Tibial artery (tissue), 4 donors: ENCODE results near the gene AVL9.
A peak's percentile ranks its signal among the peaks of the same experiment; 100 is the strongest.

Source experiments
- DNase-seq, 2 donors: peaks; one replicate each; pipeline ENCODE4 v3.0.0-alpha.2; 2019
- H3K27ac ChIP-seq, 2 donors: fragments of 200-600 bp; sonication (generic) in 1 of 2; 1 replicate in 1 of 2; 2 replicates in 1 of 2; pipeline ENCODE4 v1.5.1; 2018 to 2019; ENCODE audit warnings: mild to moderate bottlenecking in 1 of 2
- H3K27me3 ChIP-seq, 2 donors: fragments of 200-600 bp; sonication (generic) in 1 of 2; one replicate each; pipeline versions ENCODE4 v1.5.1 to v1.6.0; 2016 to 2019
- H3K36me3 ChIP-seq, 3 donors: fragments of 200-600 bp; sonication (generic) in 2 of 3; one replicate each; pipeline ENCODE4 v1.5.1; 2016 to 2019; ENCODE audit warnings: mild to moderate bottlenecking in 2 of 3
- H3K4me1 ChIP-seq, 4 donors: fragments of 200-600 bp; sonication (generic) in 2 of 4; 1 replicate in 3 of 4; 2 replicates in 1 of 4; pipeline ENCODE4 v1.5.1; 2016 to 2019
- H3K4me3 ChIP-seq, 2 donors: fragments of 200-600 bp; sonication (generic) in 1 of 2; 1 replicate in 1 of 2; 2 replicates in 1 of 2; pipeline ENCODE4 v1.5.1; 2018 to 2019; ENCODE audit warnings: mild to moderate bottlenecking in 2 of 2
- H3K9me3 ChIP-seq, 3 donors: fragments of 200-600 bp; sonication (generic) in 1 of 3; one replicate each; pipeline ENCODE4 v1.5.1; 2016 to 2019
- intact Hi-C: fragments of 100-400 bp; cut with DNase I; formaldehyde crosslinking; loops from one replicate; pipeline ENCODE4 v1.15.0; 2023; ENCODE audit warnings: low total_unique reads
- TF ChIP-seq, protein P1 (sequence below), 2 experiments: fragments of 200-600 bp in 1 of 2; fragments of 450-650 bp in 1 of 2; IDR thresholded peaks; one replicate each; pipeline ENCODE4 v1.5.1; 2017 to 2019; ENCODE audit warnings: antibody characterized with exemption in 2 of 2, mild to moderate bottlenecking in 1 of 2, moderate library complexity in 1 of 2

The AVL9 gene

GRCh38 chr7:32583791-32584190 is 88.5 kb downstream of the AVL9 start:
- Histone ChIP-seq H3K4me3 (no peak overlapping the region), H3K27me3 (no peaks in the 10 kb centered on the region), H3K27ac (no peak overlapping the region), H3K9me3 (no peaks in the 10 kb centered on the region), H3K4me1 (peaks cover 0 to 15% (median 3%) of the 10 kb centered on the region in 4 donors), H3K36me3 (peaks cover 57 to 75% (median 61%) of the 10 kb centered on the region in 3 donors)
- intact Hi-C loops: no loop called here
- DNase-seq: no peak
- TF ChIP-seq, protein P1, sequence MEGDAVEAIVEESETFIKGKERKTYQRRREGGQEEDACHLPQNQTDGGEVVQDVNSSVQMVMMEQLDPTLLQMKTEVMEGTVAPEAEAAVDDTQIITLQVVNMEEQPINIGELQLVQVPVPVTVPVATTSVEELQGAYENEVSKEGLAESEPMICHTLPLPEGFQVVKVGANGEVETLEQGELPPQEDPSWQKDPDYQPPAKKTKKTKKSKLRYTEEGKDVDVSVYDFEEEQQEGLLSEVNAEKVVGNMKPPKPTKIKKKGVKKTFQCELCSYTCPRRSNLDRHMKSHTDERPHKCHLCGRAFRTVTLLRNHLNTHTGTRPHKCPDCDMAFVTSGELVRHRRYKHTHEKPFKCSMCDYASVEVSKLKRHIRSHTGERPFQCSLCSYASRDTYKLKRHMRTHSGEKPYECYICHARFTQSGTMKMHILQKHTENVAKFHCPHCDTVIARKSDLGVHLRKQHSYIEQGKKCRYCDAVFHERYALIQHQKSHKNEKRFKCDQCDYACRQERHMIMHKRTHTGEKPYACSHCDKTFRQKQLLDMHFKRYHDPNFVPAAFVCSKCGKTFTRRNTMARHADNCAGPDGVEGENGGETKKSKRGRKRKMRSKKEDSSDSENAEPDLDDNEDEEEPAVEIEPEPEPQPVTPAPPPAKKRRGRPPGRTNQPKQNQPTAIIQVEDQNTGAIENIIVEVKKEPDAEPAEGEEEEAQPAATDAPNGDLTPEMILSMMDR (IDR thresholded peaks at IDR 0.05): no peak

DNA sequence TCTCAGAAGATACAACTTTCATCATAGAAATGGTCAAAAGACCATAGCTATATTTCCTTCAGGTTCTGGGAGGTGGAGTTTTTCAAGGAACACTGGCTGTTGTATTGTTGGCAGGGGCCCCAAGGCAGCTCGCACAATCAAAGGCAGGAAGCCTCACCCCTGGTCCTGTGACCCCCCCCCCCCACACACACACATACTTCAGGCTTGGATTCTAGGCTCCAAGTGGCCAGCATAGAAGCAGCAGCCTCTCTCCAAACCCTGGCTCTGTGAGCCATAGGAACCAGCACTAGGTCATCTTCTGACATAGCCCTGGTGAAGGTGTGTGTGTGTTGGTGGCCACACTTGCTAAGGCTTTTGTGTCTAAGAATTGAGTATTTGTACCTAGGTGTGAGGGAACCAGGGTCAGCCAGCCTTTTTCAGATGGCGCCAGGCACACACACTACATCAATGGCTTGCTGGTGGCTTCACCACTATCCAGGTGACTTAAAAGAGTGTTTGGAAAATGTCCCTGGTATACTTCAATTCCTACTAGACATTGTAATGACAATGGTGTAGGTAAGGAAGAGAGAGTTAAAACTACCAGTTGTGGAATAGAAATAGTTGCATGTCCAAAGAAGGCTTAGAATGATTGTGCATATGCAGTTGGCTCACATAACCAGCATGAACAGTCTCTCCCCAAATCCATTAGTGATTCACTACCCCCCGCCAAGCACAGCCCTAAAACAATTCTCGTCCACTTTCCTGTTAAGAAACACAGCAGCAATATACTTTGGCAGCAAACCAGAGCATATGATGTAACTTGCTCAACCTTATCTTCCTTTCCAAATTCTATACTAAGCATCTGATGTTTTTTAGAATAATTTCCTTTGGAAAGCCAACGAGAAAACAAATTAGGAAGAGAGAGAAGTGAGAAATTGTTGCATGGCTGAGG is 91.3 kb downstream of the AVL9 start:
- DNase-seq: no peak
- H3K36me3 ChIP-seq: peaks cover 41 to 68% (median 48%) of the 10 kb centered on the region in 3 donors
- no peak overlapping the region for H3K4me3 ChIP-seq
- H3K9me3 ChIP-seq: no peaks in the 10 kb centered on the region
- peak overlapping the region in 1 of 2 donors; percentile 34 for H3K27ac ChIP-seq
- TF ChIP-seq, protein P1 (IDR thresholded peaks at IDR 0.05): no peak
- H3K27me3 ChIP-seq: no peaks in the 10 kb centered on the region
- intact Hi-C loops: no loop called here
- peaks cover 0 to 15% (median 3%) of the 10 kb centered on the region in 4 donors for H3K4me1 ChIP-seq

DNA sequence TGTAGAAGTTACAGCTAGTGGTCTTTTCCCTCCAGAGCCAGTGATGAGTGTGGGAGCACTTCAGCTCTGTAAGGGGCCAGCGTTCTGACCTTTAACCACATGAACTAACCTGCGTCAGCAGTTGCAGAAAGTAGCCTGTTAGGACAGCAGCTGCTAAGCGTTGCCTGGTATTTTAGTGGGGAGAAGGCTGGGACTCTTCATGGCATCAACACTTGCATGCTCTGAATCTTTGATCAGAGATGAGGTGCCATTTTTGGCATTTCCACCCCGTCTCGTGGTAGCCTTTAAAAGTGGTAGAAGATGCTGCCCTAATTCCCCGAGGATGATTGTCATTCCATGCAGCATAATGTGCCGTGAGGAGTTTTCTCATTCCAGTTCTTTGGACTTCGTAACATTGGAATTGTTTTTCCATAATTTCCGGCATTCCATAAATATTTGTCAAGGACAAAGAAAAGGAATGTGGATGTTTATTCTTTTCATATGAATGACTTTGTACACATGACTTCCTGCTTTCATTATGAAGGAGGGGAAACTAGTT is 92.2 kb downstream of the AVL9 start:
- Histone ChIP-seq H3K4me1 (peaks cover 0 to 15% (median 3%) of the 10 kb centered on the region in 4 donors), H3K4me3 (no peak overlapping the region), H3K27me3 (no peaks in the 10 kb centered on the region), H3K27ac (peak overlapping the region in 1 of 2 donors; percentile 24), H3K9me3 (no peaks in the 10 kb centered on the region), H3K36me3 (peaks cover 33 to 58% (median 39%) of the 10 kb centered on the region in 3 donors)
- TF ChIP-seq, protein P1 (IDR thresholded peaks at IDR 0.05): no peak
- DNase-seq: no peak
- intact Hi-C loops: no loop called here

DNA sequence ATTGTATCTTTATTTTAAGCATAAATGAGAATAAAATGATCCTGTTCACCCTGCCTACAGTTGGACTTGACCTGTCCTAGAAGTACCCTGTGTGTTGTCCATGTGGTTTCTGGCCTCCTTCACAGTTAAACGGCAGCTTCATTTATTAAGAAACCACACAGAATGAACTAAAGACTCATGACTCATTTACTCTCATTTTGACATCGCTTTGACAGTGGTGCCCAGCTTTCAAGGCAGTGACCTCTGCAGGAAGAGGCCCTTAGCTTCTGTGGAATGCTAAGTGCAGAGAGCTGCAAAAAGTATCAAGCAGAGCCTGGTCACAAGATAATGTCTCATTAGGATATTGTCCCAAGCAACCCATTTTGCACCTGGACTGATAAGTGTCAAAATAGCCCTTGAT is 93.4 kb downstream of the AVL9 start:
- Histone ChIP-seq H3K4me1 (peaks cover 0 to 15% (median 3%) of the 10 kb centered on the region in 4 donors), H3K9me3 (no peaks in the 10 kb centered on the region), H3K4me3 (no peak overlapping the region), H3K27me3 (no peaks in the 10 kb centered on the region), H3K36me3 (peaks cover 22 to 47% (median 31%) of the 10 kb centered on the region in 3 donors), H3K27ac (no peak overlapping the region)
- intact Hi-C loops: no loop called here
- TF ChIP-seq, protein P1 (IDR thresholded peaks at IDR 0.05): no peak
- no peak for DNase-seq

GRCh38 chr7:32591938-32592337 is 96.6 kb downstream of the AVL9 start:
- H3K4me1 ChIP-seq: peaks cover 0 to 7% (median 2%) of the 10 kb centered on the region in 4 donors
- H3K9me3 ChIP-seq: no peaks in the 10 kb centered on the region
- H3K36me3 ChIP-seq: peaks cover 4 to 16% (median 15%) of the 10 kb centered on the region in 3 donors
- intact Hi-C loops: no loop called here
- no peak overlapping the region for H3K27ac ChIP-seq
- no peaks in the 10 kb centered on the region for H3K27me3 ChIP-seq
- DNase-seq: no peak
- no peak overlapping the region for H3K4me3 ChIP-seq
- TF ChIP-seq, protein P1 (IDR thresholded peaks at IDR 0.05): no peak
